GM12891 (cell line): ENCODE data around the gene SUMO3.

Experiments used
- POLR2A ChIP-seq: IDR thresholded peaks from 2 replicates; pipeline ENCODE4 v1.6.1; 2011; ENCODE audit warnings: low read depth, low read length, control low read depth
- POLR2AphosphoS5 ChIP-seq: IDR thresholded peaks from 2 replicates; pipeline ENCODE4 v1.6.1; 2011; ENCODE audit warnings: low read depth, low read length, control low read depth
- SPI1 ChIP-seq: IDR thresholded peaks from 2 replicates; pipeline ENCODE4 v1.6.1; 2011; ENCODE audit warnings: low read depth, low read length, control low read depth

DNA sequence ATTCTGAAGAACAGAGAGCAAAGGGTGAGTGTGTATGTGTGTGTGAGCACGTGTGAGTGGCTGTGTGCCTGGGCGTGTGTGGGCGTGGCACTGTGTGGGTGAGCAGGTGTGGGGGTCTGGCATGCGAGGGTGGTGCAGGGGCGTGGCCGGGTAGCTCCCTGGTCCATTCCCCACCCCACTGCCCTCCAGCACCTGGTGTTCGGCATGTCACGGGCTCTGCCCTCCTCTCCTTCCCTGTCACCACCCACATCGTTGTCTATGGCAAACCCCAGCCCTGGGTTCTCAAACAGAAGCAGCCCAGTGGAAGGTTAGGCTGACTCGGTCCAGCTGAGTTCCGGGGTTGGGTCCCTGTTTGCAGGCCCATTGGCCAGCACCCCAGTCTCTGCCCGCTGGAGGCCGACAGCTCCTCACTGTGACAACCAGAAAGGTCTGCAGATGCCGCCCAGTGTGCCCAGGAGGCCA lies 56.1 kb downstream of the SUMO3 start:
- no peak for TF ChIP-seq POLR2A
- no peak for TF ChIP-seq POLR2AphosphoS5
- TF ChIP-seq SPI1 = no peak
